Endometrial microvascular endothelial cells (primary cell): Measurements from ENCODE around the gene PAX7. TPM values are rescaled to one million over a fixed set of nuclear protein-coding genes. Genes with fewer than 3 reads are reported as not detected.

Source experiments
- total RNA-seq: library from RNA; depleted of rRNA; stranded (reverse); fragments of >200 nt; gene quantifications from one replicate; pipeline ENCODE4 v1.2.3, GENCODE V29; 2015; ENCODE audit errors: inconsistent ontology term

PAX7 gene
- total RNA-seq, 1 donor from 2014 or later = not detected

Other genes with a start within 250 kb of the PAX7 start
- gene KLHDC7A, start 149.9 kb upstream of the PAX7 start, total RNA-seq = not detected
- not detected for gene TAS1R2, start 228.8 kb downstream of the PAX7 start, total RNA-seq